ENCODE data around the gene FLOT1. TPM values are rescaled to one million over a fixed set of nuclear protein-coding genes. Genes with fewer than 3 reads are reported as not detected.

Gene FLOT1
- total and polyA plus RNA-seq, 9 of the 15 experiments (the other 6 are each of a cell fraction or from before 2014, with no cell fraction given): 11.7 to 149 (median 118) TPM

- TF ChIP-seq DEAF1 (CRISPR knock-in tag; IDR thresholded peaks at IDR 0.05) (peak; percentile 35; the same call in 1 of the 2 replicates), CBX2 (IDR thresholded peaks at IDR 0.05; ENCODE audit: insufficient read depth, low read length, poor library complexity, severe bottlenecking) (no peak), E2F5 (CRISPR knock-in tag; IDR thresholded peaks at IDR 0.05) (no peak), DPF2 (IDR thresholded peaks at IDR 0.05) (0 out of 2 replicates have a peak, but pooled peaks have one; percentile 4), CHD1 (IDR thresholded peaks at IDR 0.05; ENCODE audit: low read length) (peak; percentile 65), KDM5B (IDR thresholded peaks at IDR 0.05; ENCODE audit: insufficient replicate concordance, low read depth, low read length) (peak; percentile 17), HMGN3 (IDR thresholded peaks at IDR 0.05; ENCODE audit: borderline replicate concordance, extremely low read depth, insufficient read length, low read depth, low read length) (peak; percentile 5), L3MBTL2 (IDR thresholded peaks at IDR 0.05) (0 out of 2 replicates have a peak, but pooled peaks have one; percentile 6), RBBP5 (IDR thresholded peaks at IDR 0.05; ENCODE audit: borderline replicate concordance, insufficient read depth, low read length, poor library complexity, severe bottlenecking) (peak; percentile 20), THAP7 (CRISPR knock-in tag; IDR thresholded peaks at IDR 0.05) (0 out of 2 replicates have a peak, but pooled peaks have one; percentile 40), ADNP (tag; IDR thresholded peaks at IDR 0.05) (no peak), ZBTB1 (CRISPR knock-in tag; IDR thresholded peaks at IDR 0.05; ENCODE audit: borderline replicate concordance, low read depth) (0 out of 2 replicates have a peak, but pooled peaks have one; percentile 27), CREB3L1 (IDR thresholded peaks at IDR 0.05; ENCODE audit: borderline replicate concordance, low read depth) (0 out of 2 replicates have a peak, but pooled peaks have one; percentile 23), NFRKB (IDR thresholded peaks at IDR 0.05; ENCODE audit: low read depth) (no peak), NR4A1 (CRISPR knock-in tag; IDR thresholded peaks at IDR 0.05) (peak; percentile 86; the same call in 1 of the 2 replicates), NR4A1 (tag; IDR thresholded peaks at IDR 0.05) (no peak), ZNF431 (CRISPR knock-in tag; IDR thresholded peaks at IDR 0.05) (0 out of 2 replicates have a peak, but pooled peaks have one; percentile 29), TAF1 (IDR thresholded peaks at IDR 0.05; ENCODE audit: control insufficient read depth, extremely low read depth, insufficient read depth, low read length, severe bottlenecking) (peak; percentile 10), PCBP2 (IDR thresholded peaks at IDR 0.05; ENCODE audit: low read depth, low read length, poor library complexity, severe bottlenecking) (no peak), ZNF511 (CRISPR knock-in tag; IDR thresholded peaks at IDR 0.05) (0 out of 2 replicates have a peak, but pooled peaks have one; percentile 5)
Measured at GRCh38 chr6:30687659-30688431, 54.6 kb downstream of the FLOT1 start (continued).
